22Rv1 (cell line): ENCODE data around the gene HECA.

ENCODE experiments used
- CTCF ChIP-seq: fragments of 450-650 bp; IDR thresholded peaks from 2 replicates; pipeline ENCODE4 v1.5.1; 2017; ENCODE audit warnings: mild to moderate bottlenecking
- ZFX ChIP-seq: fragments of 450-650 bp; IDR thresholded peaks from 2 replicates; pipeline ENCODE4 v1.6.1; 2017; ENCODE audit warnings: antibody characterized with exemption, borderline replicate concordance

GRCh38 chr6:139154881-139155547, 20.1 kb downstream of the HECA start:
- TF ChIP-seq CTCF (no peak), ZFX (no peak)
